AG09319 (cell line): ENCODE measurements around the gene SETX.
A peak's percentile ranks its signal among the peaks of the same experiment; 100 is the strongest.

Source experiments
- DNase-seq: peaks from one replicate; pipeline ENCODE4 v3.0.0-alpha.2; 2010; ENCODE audit warnings: low read depth; ENCODE audit errors: extremely low read depth
- CTCF ChIP-seq: IDR thresholded peaks from 2 replicates; pipeline ENCODE4 v1.5.1; 2011; ENCODE audit warnings: low read depth, mild to moderate bottlenecking, inconsistent platforms, low read length, moderate library complexity

Gene SETX

GRCh38 chr9:132354637-132355355, at the start of gene SETX:
SETX (minus strand) TSS chr9:132354986; CDS start chr9:132349428, 5,558 bp downstream.
- DNase-seq: peak; percentile 92
- TF ChIP-seq CTCF: no peak

GRCh38 chr9:132404228-132404881, 49.6 kb upstream of the SETX start:
- no peak for DNase-seq
- TF ChIP-seq CTCF: no peak

GRCh38 chr9:132401824-132402223, 47.0 kb upstream of the SETX start:
- no peak for DNase-seq
- no peak for TF ChIP-seq CTCF

GRCh38 chr9:132395560-132395959, 40.8 kb upstream of the SETX start:
- TF ChIP-seq CTCF: no peak
- DNase-seq: no peak

GRCh38 chr9:132391449-132391848, 36.7 kb upstream of the SETX start:
- DNase-seq: no peak
- TF ChIP-seq CTCF: no peak

GRCh38 chr9:132390966-132391365, 36.2 kb upstream of the SETX start:
- TF ChIP-seq CTCF: no peak
- no peak for DNase-seq

- no peak for TF ChIP-seq CTCF
- no peak for DNase-seq
These were observed 32.3 kb upstream of the SETX start for GRCh38 chr9:132387133-132387532.
